ENCODE measurements around the gene PWWP2B. TPM values are rescaled to one million over a fixed set of nuclear protein-coding genes. Genes with fewer than 3 reads are reported as not detected.

The PWWP2B gene
- total RNA-seq, 4 donors from 2014 or later, result 11.8 to 25.5 (median 14.3) TPM

GRCh38 chr10:132440791-132441565, 44.0 kb downstream of the PWWP2B start:
- Histone ChIP-seq H3K27ac (replicated peaks in 1 of 4) (no peak overlapping the region), H3K4me1 (peaks cover 0 to 8% (median 0%) of the 10 kb centered on the region in 4 donors), H3K27me3 (no peaks in the 10 kb centered on the region), H3K4me3 (no peak overlapping the region), H3K9me3 (no peaks in the 10 kb centered on the region), H3K36me3 (no peaks in the 10 kb centered on the region)
- no peak for TF ChIP-seq POLR2A (IDR thresholded peaks at IDR 0.05; ENCODE audit: low read depth)
- no peak for TF ChIP-seq POLR2AphosphoS5 (IDR thresholded peaks at IDR 0.05)
- no peak for TF ChIP-seq EP300 (IDR thresholded peaks at IDR 0.05)
- no peak for DNase-seq (ENCODE audit: extremely low spot score)
- intact Hi-C loops (cut with DNase I), result no loop called here
- 92% methylated on average over 19 of the region's 25 CpGs for WGBS

- no peaks in the 10 kb centered on the region for H3K9me3 ChIP-seq
- no peak overlapping the region for H3K4me3 ChIP-seq
- TF ChIP-seq CTCF (IDR thresholded peaks at IDR 0.05) (no peak), EP300 (IDR thresholded peaks at IDR 0.05) (no peak), POLR2A (IDR thresholded peaks at IDR 0.05; ENCODE audit: low read depth) (no peak), POLR2AphosphoS5 (IDR thresholded peaks at IDR 0.05) (no peak)
- no peak for DNase-seq (ENCODE audit: extremely low spot score)
- H3K4me1 ChIP-seq, result peaks cover 6 to 14% (median 7%) of the 10 kb centered on the region in 4 donors
- no peaks in the 10 kb centered on the region for H3K36me3 ChIP-seq
- H3K27ac ChIP-seq (replicated peaks in 1 of 4), result no peak overlapping the region
- H3K27me3 ChIP-seq, result no peaks in the 10 kb centered on the region
- intact Hi-C loops (cut with DNase I), result no loop called here
- WGBS, result 86% methylated on average over 22 of the region's 22 CpGs
Measured at GRCh38 chr10:132441818-132442524, 45.0 kb downstream of the PWWP2B start.

GRCh38 chr10:132442636-132443035, 45.6 kb downstream of the PWWP2B start:
- no peaks in the 10 kb centered on the region for H3K27me3 ChIP-seq
- no peak overlapping the region for H3K4me3 ChIP-seq
- no peak for DNase-seq (ENCODE audit: extremely low spot score)
- no peaks in the 10 kb centered on the region for H3K9me3 ChIP-seq
- intact Hi-C loops (cut with DNase I), result no loop called here
- H3K27ac ChIP-seq (replicated peaks in 1 of 4), result no peak overlapping the region
- 50% methylated on average over 4 of the region's 10 CpGs for WGBS
- H3K4me1 ChIP-seq, result peaks cover 11 to 21% (median 14%) of the 10 kb centered on the region in 4 donors
- H3K36me3 ChIP-seq, result no peaks in the 10 kb centered on the region
- TF ChIP-seq CTCF (IDR thresholded peaks at IDR 0.05) (no peak), EP300 (IDR thresholded peaks at IDR 0.05) (no peak), POLR2A (IDR thresholded peaks at IDR 0.05; ENCODE audit: low read depth) (no peak), POLR2AphosphoS5 (IDR thresholded peaks at IDR 0.05) (no peak)

- H3K36me3 ChIP-seq, result no peaks in the 10 kb centered on the region
- no peaks in the 10 kb centered on the region for H3K9me3 ChIP-seq
- intact Hi-C loops (cut with DNase I), result no loop called here
- no peak overlapping the region for H3K27ac ChIP-seq (replicated peaks in 1 of 4)
- no peak overlapping the region for H3K4me3 ChIP-seq
- peaks cover 15 to 29% (median 22%) of the 10 kb centered on the region in 4 donors for H3K4me1 ChIP-seq
- no peak for DNase-seq (ENCODE audit: extremely low spot score)
- WGBS, result 46% methylated on average over 10 of the region's 10 CpGs
- no peaks in the 10 kb centered on the region for H3K27me3 ChIP-seq
- TF ChIP-seq EP300 (IDR thresholded peaks at IDR 0.05) (no peak), POLR2AphosphoS5 (IDR thresholded peaks at IDR 0.05) (no peak), POLR2A (IDR thresholded peaks at IDR 0.05; ENCODE audit: low read depth) (no peak), CTCF (IDR thresholded peaks at IDR 0.05) (peak in 2 of 3 experiments; percentile 16 to 56)
Measured at GRCh38 chr10:132443605-132443982, 46.6 kb downstream of the PWWP2B start.

Data from esophagus muscularis mucosa (tissue), 4 donors.